ENCODE data around the gene PCSK2.

DNA sequence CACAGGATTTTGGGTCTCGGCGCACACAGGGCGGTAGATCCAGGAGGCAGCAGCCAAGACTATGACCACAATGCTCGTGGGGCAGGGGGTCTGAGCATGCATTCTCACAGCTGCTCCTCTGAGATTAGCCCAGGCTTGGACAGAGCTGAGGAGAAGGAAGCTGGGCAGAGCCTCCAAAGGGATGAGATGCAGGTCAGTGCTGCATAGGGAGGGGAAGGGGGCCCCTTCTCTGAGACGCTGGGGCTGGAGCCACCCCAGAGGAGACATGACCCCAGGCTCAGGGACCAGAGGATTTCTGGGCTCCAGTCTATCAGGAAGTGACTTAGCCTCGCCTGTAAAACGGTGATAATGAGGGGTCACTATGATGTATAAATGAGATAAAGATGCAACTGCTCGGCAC is 210.4 kb downstream of the PCSK2 start:
- TF ChIP-seq POLR2A (IDR thresholded peaks at IDR 0.05; ENCODE audit: low read length) (no peak), GATA1 (IDR thresholded peaks at IDR 0.05; ENCODE audit: low read depth, low read length) (no peak)

Data from erythroblast (primary cell).